NB4 (cell line): ENCODE data around the gene IP6K1.

Experiments
- DNase-seq: peaks from one replicate; pipeline ENCODE4 v3.0.0; 2010; ENCODE audit warnings: low read depth
- H3K4me3 ChIP-seq: one replicate; pipeline ENCODE4 v1.5.1; 2011; ENCODE audit warnings: mild to moderate bottlenecking, low read depth, low read length, moderate library complexity
- CTCF ChIP-seq: IDR thresholded peaks from one replicate; pipeline ENCODE4 v1.5.1; 2012; ENCODE audit warnings: low read depth, low read length
- MAX ChIP-seq: IDR thresholded peaks from 2 replicates; pipeline ENCODE4 v1.6.1; 2011; ENCODE audit warnings: low read depth, low read length
- MYC ChIP-seq: IDR thresholded peaks from 2 replicates; pipeline ENCODE4 v1.6.1; 2011; ENCODE audit warnings: low read depth, low read length
- POLR2A ChIP-seq: IDR thresholded peaks from 2 replicates; pipeline ENCODE4 v1.6.1; 2011; ENCODE audit warnings: mild to moderate bottlenecking; ENCODE audit not compliant: insufficient read length; ENCODE audit errors: extremely low read depth

Gene IP6K1

GRCh38 chr3:49681232-49681522 lies 105.2 kb downstream of the IP6K1 start:
- no peak overlapping the region for H3K4me3 ChIP-seq
- no peak for TF ChIP-seq MYC
- no peak for TF ChIP-seq POLR2A
- no peak for TF ChIP-seq CTCF
- TF ChIP-seq MAX, result no peak
- no peak for DNase-seq

GRCh38 chr3:49680493-49681231 lies 105.7 kb downstream of the IP6K1 start:
- TF ChIP-seq MAX, result no peak
- H3K4me3 ChIP-seq, result no peak overlapping the region
- DNase-seq, result no peak

- no peak overlapping the region for H3K4me3 ChIP-seq
- no peak for DNase-seq
Measured at GRCh38 chr3:49675912-49676311, 110.4 kb downstream of the IP6K1 start.

GRCh38 chr3:49674497-49674983 lies 111.8 kb downstream of the IP6K1 start:
- peak overlapping the region; percentile 90 for H3K4me3 ChIP-seq
- TF ChIP-seq MYC (peak; percentile 8; the same call in 1 of the 2 replicates), CTCF (no peak)
- DNase-seq, result no peak

More at GRCh38 chr3:49675912-49676311, 110.4 kb downstream of the IP6K1 start:
- no peak for TF ChIP-seq MYC
- no peak for TF ChIP-seq MAX
